Activated T-cell treated with anti-CD3 and anti-CD28 coated beads for 1 hour (primary cell): ENCODE measurements around the gene NDE1.
A peak's percentile ranks its signal among the peaks of the same experiment; 100 is the strongest.
"Not testable (repeated sequence)": the region's sequence is repeated elsewhere in the genome, so short reads cannot be mapped to it uniquely, and the experiment has no call there.

Experiments used
- DNase-seq: peaks from one replicate; pipeline ENCODE4 v3.0.0-alpha.2; 2020; ENCODE audit warnings: low read depth

The NDE1 gene

DNA sequence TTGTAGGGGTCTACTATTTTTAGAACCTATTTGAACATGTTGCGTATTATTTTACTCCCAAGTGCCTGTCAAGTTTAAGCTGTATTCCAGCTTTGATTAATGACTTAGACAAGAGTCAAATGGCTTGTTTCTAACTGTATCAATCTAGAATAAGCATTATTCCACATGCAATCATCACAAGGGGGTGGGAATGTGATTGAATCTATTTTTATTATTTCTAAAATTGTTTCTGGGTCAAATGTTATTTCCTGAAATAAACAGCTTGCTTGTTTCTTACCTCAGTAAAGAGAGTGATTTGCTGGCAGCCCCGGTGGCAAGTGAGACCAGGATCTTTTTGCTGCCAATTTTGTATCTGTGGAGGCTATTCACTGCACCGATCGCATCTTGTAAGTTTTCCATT, 28.6 kb upstream of the NDE1 start:
- no peak for DNase-seq

DNA sequence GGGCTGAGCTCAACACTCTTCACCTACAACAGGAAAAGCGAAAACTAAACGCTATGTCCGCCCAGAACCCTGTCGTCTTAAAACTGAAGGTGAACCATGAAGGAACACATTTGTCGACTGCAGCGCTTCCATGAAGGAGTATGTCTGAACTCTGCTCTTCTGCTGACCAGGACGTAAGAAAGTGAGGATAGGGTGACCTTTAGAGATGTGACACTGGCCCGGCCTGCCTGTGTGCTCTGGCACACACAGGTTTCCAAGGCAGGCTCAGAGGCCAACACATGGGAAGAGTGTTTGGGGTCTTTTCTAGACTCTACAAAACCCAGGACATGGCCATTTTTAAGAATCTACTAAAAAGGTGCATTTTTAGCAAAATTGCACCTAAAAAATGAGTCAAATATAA, 28.2 kb upstream of the NDE1 start:
- DNase-seq, result no peak

DNA sequence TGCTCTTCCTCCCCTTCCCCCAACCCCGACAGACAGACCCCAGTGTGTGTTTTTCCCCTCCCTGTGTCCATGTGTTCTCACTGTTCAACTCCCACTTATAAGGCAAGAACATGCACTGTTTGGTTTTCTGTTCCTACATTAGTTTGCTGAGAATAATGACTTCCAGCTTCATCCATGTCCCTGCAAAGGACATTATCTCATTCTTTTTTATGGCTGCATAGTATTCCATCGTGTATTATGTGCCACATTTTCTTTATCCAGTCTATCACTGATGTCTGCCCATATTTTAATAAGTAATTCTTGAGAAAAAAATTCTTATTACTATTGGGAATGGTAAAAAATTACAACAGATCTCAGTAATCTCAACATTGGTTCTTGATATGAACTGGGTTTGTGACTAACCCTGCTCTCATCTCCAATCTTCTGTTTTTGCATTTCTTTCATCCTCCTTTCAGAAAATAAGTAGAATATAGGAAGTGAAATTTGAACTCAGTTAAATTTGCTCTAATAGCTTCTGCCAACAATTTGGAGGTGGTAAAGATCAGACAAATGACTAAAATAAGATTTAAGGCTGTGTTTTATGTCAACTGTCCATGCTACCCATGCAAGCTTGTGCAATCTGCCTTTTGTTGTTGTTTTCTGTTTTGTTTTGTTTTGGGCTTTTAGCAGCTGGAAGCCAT, 18.2 kb upstream of the NDE1 start:
- no peak for DNase-seq

DNA sequence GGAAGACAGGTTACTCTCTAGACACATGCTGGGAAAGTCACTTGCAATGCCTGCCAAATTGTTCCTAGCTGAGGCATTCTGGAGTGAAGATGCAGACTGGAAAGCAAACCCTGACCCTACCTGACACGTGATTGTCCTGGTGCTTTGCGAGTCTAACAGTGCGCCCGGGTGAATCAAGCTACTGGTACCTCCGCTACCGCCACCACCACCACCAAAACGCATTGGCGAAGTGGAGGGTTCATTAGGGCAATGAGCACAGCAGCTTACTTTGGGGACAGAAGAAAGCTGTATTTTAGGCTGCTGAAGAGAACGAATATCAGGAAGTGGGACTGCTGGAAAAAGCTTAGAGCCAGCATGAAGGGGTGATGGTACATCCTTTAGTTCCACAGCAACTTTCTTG, 14.1 kb upstream of the NDE1 start:
- DNase-seq, result no peak

DNA sequence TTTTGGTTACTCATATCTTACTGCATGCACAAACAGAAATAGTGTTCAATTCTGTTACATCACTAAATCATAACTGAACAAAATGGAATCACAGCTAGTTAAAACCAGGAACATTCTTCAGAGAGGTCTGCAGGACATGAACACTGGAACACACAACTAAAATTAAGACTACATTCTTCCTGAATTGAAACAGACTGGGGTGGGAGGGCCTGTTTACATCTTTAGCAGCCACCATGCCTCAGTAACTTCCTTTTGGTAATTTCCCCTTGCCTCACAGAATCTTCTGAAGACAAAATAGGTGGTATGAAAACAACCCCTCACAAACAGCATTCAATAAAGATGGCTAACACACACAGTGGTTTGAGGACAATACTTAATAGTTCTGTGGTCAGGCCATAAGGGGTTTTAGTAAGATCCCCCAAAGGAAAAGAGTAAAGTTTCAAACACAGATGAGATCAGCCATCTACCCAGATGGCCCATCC, 13.6 kb upstream of the NDE1 start:
- DNase-seq, result no peak

DNA sequence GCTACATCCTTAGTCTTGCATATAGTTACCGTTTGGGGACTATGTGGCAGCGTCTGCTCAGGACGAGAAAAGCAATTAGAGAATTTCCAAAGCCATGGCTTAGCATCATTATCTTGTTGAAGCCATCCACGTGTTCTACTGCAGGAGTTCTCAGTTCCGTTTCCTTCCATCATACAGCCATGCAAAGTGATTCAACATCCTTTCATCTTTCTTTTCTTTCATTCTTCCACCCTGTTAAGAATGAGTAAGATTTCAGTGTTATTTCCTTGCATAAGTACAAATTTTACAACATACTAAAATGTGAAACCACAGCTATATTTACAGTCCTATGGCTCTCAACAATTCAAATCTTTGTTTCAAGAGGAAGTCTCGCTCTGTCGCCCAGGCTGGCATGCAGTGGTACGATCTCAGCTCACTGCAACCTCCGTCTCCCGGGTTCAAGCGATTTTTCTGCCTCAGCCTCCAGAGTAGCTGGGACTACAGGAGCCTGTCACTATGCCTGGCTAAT, 10.9 kb upstream of the NDE1 start:
- no peak for DNase-seq

DNA sequence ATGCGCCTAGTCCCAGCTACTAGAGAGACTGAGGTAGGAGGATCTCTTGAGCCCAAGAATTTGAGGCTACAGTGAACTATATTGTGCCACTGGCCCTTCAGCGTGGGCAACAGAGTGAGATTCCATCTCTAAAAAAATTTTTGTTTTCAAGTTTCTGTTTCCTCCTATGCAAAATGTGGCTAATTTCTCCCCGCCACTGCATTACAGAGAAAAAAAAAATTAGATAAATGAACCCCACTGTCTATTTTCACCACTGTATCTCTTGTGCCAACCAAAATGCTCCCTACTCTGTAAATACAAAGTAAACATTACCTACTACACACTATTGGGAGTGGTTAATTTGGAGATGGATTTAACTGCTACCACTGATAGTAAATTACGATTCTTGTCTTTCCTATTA, 9.1 kb upstream of the NDE1 start:
- no peak for DNase-seq

DNA sequence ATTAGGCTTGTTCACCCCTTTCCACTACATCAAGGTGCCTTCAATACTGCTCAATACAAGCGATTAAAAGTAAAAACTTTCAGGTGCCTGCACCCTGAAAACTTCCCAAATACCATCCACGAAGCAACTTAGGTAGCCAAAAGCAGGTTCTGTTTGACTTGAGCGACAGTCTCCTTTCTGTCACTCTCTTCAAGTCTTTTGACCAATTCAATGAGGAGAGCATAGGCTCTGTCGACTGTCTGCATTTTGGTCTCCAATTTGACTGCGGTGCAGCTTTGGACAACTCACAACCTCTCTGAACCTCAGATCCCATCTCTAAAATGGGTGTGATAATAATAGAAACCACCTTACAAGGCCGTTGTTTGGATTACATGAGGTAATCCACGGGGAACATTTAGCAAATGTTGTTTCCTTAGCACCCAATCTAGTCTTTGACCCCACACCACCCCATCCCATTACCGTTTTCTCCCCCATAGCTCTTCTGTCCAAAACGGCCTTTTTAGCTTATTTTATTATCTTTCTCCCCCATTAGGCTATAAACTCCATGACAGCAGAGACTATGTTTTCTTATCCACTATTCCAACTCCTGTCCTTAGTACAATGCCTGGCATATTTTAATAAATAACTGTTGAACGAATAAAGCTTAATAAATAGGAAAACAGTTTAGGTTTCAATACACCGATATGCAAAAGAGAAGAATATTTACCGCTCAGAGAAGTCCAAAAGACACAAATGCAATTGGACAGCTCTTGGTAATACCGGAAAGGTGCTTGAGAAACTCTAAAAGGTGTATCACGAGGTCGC, 8.1 kb upstream of the NDE1 start:
- no peak for DNase-seq

DNA sequence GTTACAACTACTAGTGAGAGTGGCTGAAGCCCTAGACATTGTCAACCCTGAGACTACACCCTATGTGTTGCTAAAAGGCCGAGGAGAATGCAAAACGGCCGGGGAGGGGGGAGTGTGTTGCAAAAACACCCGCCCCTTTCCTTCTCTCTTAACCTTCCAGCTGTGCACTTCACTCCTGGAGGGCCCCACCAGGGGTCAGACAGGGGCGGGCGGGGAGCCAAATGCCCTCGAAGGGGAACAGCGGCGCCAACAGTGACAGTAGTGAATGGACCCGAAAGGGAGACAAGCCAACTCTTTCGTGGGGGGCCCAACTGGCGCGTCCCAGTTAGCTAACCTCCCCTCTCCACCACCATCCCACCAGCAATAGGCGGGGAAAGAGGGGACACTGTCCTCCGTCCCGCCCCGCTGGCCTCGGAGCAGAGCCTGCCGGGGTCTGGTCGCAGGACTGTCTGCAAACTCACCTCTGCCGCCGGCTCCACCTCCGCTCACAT, 7.4 kb upstream of the NDE1 start:
- DNase-seq, result peak; percentile 71

DNA sequence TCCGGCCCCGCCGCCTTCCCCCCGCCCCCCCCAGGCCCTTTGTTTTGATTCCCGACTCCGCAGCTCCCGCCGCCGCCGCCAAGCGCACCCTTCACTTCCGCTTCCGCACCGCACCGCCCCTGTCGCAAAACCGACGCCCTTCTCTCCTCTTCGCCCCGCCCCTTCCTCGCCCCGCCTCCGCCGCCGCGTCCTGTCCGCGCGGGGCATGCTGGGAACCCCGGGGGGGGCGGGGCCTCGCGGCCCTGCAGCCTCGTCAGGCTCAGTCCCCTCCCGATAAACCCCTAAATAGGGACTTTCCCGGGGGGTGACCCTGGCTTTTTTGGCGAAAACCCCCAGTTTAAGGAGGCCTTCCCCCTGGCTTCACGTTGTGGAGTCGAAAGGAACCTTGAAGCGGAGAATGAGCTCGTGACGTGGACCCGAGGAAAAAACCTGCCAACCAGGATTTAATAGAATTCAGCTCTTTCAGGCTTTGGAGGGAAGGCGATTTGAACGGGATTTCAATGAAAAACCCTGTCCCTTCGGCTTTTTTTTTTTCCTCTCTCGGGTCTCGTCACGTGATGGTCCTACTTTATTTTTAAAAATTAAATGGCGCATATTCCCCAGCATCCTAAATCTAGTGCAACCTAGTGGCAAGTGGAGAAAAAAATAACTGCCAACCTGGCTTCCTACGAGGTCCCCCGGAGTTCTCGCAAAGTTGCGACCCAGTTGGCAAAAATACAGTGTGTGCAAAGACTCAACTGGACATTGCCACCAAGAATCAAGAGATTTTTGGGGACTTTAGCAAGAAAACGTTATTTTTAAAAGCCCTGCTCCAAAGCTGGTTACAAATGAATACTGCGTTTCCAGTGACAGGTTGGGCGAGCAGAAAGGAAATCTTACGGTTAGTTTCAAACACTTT, 6.7 kb upstream of the NDE1 start, which contains the start of gene MARF1:
Gene MARF1 (minus strand): TSS at position 107 of the 898 bp plus-strand sequence. CDS start 3,921 bp downstream, outside the sequence.
- peak; percentile 100 for DNase-seq

DNA sequence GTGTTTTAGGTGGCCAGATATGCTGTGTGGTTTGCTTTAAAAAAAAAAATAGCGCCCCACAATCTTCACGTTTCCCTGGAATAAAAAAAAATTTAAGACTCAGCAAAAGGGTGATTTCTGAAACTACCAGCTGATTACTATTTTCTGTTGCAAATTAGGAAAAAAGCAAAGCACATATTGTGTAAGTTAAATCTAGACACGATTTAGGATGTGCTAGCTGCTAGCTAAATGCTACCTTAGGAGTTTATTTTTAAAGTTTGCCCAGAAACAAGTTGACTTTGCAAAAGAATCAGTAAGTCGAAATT, 6.1 kb upstream of the NDE1 start:
- DNase-seq, result no peak

DNA sequence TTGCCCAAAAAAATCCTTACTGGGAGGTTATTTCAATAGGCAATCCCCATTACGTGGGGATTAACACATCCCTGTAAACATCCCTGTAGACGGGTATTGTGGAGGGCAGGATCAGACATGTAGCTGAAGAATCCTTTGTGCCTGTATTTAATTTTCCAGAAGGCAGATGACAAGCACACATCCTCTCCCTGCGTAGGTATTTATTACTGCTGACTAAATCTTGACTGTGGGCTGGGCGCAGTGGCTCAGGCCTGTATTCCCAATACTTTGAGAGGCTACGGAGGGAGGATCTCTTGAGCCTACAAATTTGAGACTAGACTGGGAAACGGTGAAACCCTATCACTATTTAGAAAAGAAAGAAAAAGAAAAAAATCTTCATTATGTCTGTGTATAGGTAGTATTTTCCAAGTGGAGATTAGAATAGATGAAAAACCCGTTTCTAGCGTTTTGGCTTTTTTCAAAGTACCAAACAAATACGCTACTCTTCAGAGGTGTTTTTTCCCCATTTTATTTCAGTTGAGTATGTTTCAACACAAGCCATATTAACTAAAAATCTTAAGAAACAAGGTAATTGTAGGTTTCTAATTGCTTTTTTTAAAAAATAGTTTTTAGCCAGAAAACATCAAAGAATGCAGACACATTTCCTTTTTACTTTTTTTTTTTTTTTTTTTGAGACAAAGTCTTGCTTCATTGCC, 5.6 kb upstream of the NDE1 start:
- no peak for DNase-seq

DNA sequence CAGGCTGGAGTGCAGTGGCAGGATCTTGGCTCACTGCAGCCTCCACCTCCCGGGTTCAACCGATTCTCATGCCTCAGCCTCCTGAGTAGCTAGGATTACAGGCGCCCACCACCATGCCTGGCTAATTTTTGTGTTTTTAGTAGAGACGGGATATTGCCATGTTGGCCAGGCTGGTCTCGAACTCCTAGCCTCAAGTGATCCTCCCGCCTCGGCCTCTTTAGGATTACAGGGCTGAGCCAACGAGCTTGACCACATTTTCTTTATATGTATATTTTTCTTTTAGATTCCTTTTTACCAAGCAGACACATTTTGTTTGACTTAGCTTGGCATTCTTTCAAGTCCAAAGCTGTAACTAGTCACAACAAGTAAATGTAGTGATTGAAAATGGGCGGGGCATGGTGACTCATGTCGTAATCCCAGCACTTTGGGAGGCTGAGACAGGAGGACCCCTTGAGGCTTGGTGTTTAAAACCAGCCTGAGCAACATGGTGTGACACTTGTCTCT, 5.0 kb upstream of the NDE1 start:
- DNase-seq, result not testable (repeated sequence)

DNA sequence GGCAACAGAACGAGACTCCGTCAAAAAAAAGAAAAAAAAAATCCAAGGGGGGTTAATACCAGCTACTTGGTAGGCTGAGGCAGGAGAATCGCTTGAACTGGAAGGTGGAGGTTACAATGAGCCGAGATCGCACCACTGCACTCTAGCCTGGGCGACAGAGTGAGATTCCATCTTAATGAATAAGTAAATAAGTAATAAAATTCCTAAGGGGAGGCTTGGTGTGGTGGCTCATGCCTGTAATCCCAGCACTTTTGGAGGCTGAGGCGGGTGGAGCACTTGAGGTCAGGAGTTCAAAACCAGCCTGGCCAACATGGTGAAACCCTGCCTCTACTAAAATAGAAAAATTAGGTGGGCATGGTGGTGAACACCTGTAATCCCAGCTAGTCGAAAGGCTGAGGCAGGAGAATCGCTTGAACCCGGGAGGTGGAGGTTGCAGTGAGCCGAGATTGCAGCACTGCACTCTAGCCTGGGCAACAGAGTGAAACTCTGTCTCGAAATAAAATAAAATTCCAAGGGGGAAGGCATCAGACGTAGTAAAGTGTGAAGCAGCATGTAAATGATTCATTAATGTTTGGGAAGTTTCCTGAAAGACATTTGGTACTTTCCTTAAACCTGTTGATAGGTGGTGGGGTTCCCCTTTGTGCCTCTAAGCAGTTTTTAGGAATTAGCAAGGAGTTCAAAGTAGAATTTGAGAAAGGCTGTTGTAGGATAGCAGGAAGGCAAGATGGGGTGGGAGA, 3.3 kb upstream of the NDE1 start:
- not testable (repeated sequence) for DNase-seq

DNA sequence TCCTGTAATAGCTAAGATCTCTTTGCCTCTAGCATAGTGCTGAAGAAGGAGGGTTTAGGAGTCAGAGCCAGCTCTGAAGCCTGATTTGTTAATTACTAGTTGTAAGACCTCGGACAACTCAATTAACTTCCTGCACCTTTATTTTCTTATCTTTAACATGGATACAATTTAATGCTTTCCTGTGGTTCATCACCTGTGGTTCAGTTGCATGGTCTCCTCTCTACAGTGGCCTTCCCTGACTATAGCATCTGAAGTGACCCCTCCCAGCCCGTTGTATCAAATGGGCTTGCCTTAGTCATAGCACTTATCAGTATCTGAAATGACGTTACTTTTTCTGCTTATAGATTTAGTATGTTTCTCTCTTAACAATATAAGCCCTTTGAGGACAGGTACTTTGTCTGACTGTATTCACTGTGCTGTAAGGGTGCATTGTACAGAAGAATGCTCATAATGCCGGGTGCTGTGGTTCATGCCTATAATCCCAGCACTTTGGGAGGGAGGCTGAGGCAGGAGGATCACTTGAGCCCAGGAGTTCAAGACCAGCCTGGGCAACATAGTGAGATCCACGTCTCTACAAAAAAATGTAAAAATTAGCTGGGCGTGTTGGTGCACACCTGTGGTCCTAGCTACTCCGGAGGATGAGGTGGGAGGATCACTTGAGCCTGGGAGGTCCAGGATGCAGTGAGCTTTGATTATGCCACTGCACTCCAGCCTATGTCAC, 2.6 kb upstream of the NDE1 start:
- no peak for DNase-seq

DNA sequence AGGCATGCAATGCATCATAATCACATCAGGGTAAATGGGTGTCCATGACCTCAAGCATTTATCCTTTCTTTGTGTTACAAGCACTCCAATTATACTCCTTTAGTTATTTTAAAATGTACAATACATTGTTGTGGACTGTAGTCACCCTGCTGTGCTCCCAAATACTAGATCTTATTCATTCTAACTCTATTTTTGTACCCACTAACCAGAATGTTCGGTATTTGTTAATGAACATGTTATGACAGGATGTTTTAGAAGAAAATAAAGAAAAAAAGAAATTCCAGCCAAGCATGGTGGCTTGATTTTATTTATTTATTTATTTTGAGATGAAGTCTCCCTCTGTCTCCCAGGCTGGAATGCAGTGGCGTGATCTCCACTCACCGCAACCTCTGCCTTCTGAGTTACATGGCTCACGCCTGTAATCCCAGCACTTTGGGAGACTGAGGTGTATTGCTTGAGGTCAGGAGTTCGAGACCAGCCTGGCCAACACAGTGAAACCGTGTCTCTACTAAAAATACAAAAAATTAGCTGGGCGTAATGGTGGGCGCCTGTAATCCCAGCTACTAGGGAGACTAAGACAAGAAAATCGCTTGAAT, 1.8 kb upstream of the NDE1 start:
- DNase-seq, result no peak

DNA sequence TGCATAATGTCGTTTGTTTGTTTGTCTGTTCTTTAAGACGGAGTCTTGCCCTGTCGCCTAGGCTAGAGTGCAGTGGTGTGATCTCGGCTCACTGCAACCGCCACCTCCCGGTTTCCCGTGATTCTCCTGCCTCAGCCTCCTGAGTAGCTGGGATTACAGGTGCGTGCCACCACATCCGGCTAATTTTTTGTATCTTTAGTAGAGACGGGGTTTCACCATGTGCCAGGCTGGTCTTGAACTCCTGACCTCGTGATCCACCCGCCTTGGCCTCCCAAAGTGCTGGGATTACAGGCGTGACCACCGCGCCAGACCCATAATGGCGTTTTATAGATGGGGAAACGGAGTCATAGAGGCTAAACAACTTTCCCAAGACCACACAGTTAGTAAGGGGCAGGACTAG, 734 bp upstream of the NDE1 start:
- DNase-seq, result not testable (repeated sequence)

DNA sequence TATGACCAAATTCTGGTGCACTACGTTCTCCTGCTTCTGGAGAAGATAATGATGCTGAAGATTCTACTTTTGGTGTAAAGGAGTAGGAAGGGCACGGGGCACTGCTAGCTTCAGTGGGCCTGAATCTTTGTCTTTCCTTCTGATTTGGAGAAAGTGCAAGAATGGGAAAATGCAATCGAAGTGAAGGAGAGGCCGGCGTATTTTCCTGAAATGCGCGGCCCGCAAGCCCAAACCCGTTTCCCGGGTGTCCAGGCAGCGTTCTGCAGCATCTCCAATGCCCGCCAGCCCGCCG, 372 bp upstream of the NDE1 start:
- DNase-seq, result no peak

DNA sequence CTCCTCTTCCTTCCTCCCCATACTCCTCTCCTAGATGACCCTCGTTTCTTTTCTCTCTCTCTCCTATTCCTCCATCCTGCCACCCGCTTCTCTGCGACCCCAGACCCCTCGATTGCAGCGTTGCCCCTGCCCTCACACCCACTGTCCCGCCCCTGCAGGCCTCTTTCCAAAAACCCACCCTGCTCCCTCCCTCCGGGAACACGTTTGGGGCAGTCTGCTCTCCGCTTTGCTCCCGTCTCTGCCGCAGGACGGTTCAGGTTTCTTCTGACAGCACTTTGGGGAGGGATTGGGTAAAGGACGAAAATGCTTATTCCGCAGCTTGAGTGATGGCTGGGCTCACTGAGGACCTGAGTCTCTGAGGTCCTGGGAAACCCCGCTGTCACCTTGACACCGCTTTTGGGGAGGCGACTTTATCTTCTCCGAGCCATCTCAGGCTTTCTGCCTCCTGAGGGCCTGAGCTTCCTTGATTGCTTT, 690 bp downstream of the NDE1 start:
- DNase-seq, result no peak
